ENCODE data around the gene PFN1.
A peak's percentile ranks its signal among the peaks of the same experiment; 100 is the strongest.
"Not testable (repeated sequence)": the region's sequence is repeated elsewhere in the genome, so short reads cannot be mapped to it uniquely, and the experiment has no call there.

The PFN1 gene

DNA sequence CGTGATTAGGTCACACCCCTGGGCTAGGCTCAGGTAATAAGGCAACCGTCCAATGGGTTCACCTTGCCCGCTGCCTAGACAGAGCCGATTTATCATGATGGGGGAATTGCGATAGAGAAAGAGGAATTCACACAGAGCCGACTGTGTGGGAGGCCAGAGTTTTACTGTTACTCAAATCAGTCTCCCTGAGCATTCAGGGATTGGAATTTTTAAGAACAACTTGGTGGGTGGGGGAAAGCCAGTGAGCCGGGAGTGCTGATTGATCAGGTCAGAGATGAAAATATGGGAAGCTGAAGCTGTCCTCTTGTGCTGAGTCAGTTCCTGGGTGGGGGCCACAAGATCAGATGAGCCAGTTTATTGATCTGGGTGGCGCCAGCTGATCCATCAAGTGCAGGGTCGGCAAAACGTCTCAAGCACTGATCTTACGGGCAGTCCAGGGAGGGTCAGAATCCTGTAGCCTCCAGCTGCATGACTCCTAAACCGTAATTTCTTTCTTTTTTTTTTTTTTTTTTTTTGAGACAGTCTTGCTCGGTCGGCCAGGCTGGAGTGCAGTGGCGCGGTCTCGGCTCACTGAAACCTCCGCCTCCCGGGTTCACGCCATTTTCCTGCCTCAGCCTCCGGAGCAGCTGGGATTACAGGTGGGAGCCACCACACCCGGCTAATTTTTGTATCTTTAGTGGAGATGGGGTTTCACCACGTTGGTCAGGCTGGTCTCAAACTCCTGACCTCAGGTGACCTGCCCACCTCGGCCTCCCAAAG is 21.6 kb downstream of the PFN1 start:
- not testable (repeated sequence) for DNase-seq

DNA sequence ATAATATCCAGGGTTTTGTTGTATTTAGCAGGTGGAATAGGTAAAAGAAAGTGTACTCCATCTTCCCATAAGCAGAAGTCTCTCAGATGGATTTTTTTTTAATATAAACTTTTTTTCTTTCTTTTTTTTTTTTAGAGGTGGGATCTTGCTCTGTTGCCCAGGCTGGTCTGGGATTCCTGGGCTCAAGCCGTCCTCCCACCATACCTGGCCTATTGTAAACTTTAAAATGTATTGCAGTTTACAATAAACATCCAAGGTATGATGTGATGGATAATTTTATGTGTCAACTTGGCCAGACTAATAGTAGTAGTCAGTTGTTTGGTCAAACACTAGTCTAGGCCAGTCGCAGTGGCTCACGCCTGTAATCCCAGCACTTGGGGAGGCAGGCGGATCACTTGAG is 27.0 kb downstream of the PFN1 start:
- no peak for DNase-seq

DNA sequence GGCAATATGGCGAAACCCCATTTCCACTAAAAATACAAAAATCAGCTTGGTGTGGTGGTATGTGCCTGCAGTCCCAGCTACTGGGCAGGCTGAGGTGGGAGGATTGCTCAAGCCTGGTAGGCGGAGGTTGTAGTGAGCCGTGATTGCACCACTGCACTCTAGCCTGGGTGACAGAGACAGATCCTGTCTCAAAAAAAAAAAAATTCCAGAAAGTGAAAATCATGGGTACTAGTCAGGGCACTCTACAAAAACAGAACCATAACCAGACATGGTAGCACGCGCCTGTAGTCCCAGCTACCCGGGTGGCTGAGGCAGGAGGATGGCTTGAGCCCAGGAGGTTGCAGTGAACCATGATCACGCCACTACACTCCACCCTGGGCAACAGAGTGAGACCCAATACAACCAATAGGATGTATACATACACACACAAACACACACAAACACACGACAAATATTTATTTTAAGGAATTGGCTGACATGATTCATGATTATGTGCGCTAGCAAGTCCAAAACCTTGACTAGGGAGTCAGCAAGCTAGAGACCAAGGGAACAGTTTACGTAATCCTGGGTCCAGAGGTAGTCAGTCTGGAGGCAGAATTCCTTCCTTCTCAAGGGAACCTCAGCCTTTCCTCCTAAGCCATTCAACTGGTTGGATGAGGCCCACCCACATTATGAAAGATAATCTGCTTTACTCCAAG is 27.8 kb downstream of the PFN1 start:
- no peak for DNase-seq

DNA sequence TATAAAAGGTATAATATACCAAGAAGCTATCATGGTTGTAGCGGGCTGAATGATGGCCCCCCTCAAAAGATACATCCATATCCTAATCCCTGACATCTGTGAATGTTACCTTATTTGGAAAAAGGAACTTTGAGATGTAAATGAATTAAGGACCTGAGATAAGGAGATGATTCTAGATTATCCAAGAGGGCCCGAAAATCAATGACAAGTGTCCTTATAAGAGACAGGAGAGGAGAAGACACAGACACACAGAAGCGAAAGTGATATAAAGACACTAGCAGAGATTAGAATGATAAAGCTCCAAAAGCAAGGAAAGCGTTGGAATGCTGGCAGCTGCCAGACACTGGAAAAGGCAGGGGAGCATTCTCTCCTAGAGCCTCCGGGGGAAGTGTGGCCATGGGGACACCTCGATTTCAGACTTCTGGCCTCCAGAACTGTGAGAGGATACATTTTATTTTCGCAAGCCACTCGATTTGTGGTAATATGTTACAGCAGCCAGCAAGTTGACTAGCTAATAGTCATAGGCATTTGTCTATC is 28.8 kb downstream of the PFN1 start:
- DNase-seq: no peak

DNA sequence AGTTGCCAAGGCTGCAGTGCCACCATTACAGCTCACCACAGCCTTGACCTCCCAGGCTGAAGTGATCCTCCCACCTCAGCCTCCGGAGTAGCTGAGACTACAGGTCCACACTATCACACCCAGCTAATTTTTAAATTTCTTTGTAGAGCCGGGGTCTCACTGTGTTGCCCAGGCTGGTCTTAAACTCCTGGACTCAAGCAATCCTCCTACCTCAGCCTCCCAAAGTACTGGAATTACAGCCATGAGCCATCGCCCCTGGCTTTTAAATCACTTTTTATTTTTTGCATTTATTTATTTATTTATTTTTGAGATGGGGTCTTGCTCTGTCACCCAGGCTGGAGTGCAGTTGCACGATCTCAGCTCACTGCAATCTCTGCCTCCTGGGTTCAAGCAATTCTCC is 33.8 kb downstream of the PFN1 start:
- DNase-seq: not testable (repeated sequence)

DNA sequence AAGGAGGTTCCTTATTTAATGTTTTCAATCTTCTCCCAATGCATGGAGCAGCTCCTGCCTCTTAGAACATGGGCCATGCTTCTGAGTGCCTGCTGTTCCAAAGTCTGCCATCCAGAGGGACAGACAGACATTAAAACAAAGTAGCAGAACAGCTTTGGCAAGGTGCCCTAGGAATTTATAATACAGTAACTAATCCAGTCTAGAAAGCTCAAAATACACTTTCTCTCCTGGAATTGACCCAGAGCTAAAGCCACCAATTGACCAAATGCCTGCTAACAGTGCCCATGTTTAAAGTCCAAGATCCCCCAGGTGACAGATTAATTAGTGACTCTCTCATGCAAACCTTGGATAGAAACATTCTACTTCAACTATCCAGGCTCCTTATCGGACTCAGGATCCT is 34.3 kb downstream of the PFN1 start:
- DNase-seq: no peak

DNA sequence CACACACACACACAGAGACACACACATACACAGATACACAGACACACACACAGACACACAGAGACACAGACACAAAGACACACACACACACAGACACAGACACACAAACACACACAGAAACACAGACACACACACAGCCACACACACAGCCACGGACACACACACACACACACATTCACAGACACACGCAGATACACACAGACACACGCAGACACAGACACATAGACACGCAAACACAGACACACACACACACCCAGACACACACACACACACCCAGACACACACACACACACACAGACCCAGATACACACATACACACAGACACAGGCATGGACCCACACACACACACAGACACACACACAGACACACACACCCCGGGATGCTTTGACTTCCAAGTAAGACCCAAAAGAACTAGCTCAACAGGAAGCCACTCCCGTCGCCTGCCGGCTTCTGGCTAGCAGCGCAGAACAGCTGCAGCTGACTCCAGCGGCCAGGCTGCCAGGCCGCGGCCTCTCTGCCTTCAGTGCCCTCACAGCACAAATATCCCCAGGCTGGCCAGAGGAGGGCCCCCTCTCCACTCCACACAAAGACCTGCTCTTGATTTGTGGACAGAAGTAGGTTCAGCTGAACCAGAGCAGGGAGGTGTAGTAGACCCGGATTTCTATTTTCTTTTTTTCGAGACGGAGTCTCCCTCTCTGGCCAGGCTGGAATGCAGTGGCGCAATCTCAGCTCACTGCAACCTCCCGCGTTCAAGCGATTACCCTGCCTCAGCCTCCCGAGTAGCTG is 39.4 kb downstream of the PFN1 start:
- DNase-seq: peak; percentile 76

DNA sequence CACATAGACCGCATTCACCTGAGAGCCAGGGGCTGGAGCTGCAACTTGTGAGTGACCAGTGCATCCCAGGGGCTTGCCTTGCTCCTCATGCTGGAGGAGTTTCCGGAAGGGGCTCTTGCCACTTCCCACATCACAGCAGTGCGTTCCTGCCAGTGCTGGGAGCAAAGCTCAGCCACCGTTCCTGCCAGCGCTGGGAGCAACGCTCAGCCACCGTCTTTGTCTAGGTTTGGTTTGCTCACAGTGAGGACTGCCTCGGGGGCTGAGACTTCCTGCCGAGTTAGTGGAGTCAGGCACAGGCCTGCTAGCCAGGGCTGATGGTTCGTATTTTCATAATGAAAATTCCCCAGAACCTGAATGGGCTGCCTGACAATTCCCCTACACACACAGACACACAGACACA is 40.0 kb downstream of the PFN1 start:
- peak; percentile 28 for DNase-seq

DNA sequence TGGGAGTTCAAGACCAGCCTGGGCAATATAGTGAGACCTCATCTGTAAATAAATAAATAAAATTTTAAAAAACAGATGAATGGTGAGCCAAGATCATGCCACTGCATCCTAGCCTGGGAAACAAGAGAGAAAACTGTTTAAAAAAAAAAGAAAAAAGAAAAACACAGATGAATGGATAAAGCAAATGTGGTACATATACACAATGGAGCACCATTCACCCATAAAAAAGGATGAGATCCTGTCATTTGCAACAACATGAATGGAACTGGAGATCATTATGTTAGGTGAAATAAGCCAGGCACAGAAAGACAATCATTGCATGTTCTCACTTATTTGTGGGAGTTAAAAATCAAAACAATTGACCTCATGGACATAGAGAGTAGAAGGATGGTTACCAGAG is 41.7 kb downstream of the PFN1 start:
- DNase-seq: not testable (repeated sequence)

DNA sequence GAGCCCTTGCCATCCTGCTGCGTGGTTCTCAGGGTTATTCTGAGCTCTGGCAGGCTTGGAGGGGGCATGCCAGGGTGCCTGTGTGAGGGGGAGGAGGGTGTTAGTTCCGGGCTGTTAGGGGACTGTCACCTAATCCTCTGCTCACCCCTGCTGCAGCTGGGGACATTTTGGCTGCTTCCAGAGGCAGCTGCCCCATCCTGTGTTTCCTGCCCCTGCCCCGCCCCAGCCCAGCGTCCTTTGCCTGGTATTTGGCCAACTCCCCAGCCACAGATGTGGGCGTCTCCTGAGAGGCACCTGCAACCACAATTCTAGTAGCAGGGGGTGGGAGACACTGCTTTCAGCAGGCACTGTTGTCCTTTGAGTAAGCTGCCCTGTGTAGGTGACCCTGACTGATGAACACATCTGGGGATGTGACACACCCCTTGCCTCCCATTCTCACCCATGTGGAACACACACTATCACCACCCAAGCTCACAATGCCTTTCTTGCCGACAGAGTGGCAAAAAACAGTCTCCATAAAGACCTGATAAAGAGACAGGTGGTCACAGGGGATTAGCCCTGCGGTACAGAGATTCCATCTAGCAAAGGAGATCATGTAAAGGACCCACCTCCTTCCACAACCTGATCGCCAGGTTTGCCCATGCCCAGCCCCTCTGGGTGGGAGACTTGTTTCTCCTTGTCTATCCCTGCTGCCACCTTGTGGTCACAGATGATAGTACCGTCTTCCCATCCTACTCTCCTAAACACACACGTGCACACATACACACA is 45.1 kb downstream of the PFN1 start, which contains the start of gene CHRNE:
CHRNE (minus strand) TSS at position 48 of the 768 bp plus-strand sequence; CDS start at position 13, 35 bp downstream.
- DNase-seq: peak; percentile 74

DNA sequence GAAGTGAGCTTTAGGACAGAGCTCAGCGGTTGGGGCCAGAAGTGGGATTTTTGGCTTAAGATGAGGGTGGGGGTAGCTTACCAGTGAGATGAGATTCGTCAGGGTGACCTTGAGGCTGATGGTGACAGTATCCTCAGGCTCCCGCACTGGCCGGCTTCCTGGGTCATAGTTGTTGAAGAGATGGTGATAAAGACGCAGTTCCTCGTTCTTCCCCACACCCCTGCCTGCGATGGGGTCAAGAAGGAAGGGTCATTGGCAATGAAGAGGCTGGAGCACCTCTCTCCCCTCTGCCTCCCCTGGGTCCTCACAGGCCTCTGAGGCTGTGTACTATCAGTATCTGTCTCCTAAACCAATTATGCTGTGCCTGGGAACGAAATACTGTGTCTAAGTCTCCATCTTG is 45.8 kb downstream of the PFN1 start:
- DNase-seq: no peak

DNA sequence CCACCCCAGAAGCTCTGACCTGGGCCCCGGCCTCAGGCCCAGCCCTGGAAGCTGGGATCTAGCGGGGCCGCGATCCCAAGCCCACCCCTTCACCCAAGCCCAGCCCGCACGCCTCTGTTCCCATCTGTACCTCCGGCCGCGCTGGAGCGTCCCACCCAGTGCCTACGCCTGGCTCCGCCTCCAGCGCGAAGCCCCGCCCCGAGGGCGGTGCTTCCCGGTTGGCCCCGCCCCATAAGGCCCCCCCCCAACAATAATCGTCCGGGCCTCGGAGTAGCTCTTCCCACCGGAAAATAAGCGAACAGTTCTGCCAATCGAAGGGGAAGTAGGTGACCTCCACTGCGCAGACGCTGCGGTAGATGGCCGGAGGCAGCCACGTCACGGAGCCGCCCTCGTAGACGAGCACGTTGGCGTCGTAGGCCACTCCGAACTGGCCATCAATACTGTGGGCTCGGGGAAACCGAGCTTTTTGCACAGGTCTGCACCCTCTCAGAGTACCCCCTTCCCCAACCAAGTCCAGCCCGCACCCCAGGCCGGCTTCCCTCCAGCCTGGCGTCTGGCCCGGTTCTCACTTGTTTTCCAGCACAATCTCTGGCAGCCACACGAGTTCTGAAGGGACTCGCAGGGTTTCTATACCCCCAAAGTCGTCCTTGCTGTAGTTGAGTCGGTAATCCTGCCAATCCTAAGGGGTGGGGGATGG is 46.5 kb downstream of the PFN1 start:
- peak; percentile 49 for DNase-seq

DNA sequence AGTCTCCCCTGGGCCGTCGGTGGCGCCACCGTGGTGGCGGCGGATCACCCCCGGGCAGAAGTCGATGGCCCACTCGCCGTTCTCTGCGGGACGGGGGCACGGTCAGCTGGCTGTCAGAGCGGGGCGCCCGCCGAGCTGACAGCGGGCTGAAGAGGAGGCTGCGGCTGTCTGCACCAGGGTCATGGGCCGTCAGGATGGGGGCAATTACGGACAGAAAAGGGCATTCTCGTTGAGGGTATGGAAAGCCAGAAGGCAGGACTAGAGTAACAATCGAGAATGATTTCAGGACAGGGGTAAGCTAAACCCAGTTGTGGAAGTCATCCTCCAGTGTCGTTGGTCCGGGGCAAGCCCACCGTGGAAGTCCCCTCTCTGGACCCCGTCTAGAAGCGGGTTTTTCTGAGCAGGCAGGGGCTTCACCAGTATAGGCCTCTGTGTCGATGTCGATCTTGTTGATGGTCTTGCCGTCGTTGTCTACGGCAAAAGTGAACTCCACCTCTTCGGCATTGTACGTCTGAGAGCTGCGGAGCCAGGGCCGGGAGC is 47.2 kb downstream of the PFN1 start:
- DNase-seq: no peak

DNA sequence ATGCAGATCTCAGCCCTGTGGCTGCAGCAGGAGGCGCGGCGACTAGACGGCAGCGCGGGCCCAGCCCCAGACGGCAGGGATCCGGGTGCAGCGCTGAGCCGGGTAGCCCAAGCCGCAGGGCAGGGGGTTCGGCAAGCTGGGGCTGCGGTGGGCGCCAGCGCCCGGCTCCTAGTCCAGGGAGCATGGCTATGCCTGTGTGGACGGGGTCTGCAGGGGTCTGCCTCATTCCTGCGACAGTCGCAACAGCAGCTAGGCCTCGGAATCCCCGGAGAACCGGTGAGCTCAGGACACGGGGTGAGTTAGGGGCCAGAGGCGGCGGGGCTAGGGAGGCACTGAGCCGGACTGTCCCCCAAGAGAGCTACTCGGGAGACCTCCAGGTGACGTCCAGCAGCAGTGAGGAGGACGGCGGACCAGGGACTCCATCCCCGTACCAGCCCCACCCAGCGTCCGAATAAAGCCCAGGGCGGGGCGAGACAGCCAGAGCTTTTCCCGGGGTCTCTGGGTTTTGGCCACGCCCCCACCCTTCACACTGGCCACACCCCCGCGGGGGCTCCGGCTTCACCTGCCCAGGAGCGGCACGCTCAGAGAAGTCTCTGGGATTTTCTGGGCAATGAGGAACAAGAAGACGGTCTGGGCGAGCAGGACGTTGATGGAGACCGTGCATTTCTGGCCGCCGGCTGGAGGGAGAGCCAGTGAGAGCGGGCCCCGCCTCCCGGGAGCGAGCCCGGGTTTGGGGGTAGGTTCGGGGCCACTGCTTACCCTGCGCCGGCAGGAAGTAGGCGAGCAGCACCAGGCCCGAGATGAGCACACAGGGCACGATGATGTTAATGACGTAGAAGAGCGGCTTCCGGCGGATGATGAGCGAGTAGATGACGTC is 47.9 kb downstream of the PFN1 start:
- DNase-seq: peak; percentile 72

DNA sequence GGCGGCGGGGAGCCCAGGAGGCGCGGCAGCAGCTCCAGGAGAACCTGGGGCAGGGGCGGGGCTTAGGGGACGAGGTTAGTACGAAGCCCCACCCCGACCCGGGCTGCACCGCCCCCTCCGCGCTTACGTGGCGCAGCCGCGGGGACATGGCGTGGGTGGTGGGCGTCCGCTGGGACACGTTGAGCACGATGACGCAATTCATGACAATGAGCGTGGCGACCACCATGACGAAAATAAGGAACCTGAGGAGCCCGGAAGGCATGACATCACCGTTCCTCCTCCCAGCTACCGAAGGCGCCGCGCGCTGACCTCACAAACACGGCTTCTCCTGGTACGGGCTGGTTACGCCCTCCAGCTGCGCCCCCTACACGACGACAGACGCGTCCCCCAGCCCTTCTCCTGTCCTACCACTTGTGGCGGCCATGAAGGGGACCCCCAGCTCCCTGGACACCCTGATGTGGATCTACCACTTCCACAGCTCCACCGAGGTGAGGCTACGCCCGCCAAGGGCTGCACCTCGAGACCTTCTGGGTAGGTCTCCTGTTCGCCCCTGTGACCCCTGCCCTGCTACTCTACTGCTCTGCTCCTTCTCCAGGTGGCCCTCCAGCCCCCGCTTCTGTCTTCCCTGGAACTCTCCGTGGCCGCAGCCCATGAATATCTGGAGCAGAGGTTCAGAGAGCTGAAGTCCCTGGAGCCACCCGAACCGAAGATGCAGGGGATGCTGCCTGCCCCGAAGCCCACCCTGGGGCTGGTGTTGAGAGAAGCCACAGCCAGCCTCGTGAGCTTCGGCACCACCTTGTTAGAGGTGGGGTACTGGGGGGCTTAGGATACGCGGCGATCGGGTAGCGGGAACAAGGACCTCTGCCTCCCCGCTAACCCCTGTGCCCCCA is 48.7 kb downstream of the PFN1 start, which contains the start of gene C17orf107:
C17orf107 (plus strand) TSS at position 196 of the 890 bp plus-strand sequence; CDS start at position 423, 227 bp downstream.
- DNase-seq: peak; percentile 81

DNA sequence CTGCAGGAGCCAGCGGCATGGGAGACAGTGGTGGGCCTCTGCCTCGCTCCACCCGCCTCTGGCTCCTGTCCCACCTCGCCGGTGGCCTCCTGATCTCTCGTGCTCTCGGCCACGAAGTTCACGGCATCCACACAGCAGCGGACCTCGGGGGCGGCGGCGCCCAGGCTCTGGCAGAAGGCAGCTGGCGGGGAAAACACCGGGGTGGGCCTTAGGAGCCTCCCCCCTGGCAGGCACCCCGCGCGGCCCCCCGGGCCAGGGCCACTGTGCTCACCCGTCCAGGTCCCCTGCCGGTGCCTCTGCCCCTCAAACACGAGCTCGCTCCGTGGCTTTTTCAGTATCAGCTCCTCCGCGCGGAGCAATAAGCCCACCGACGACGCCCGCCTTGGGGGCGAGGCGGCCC is 49.4 kb downstream of the PFN1 start:
- no peak for DNase-seq

DNA sequence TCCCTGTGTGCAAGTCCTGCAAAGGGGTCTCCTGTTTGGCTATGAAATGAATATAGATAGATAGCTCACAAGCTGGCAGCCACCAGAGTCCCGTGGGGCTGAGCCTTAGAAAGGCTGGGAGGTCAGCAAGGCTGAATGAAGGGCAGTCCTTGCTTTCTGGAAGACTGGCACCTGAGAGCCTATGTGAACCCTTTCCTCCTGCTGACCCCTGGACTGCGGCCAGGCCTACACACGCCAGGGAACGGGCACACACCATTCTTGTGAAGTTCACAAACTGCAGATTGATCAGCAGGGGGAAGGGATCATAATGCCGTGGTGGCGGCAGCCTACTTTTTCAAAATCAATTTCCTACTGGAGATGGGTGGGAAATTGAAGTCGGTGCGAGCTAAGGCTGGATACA is 50.0 kb downstream of the PFN1 start:
- no peak for DNase-seq

DNA sequence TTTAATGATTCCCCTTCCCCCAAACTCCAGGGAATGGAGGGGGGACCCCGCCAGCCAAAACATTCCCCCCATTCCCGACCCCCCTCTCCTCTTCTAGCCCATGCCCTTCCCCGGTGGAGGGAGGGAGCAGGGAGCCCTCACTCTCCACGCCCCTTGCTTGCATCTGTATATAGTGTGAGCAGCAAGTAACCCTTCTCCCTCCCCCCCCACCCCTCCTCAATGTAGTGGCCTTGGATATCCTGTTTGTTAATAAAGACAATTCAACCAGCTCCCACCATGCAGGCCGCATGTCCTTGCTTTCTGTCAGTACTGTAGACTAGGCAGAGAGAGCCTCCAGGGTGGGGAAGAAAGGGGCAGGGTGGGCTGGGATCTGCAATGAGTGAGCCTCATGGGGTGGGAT is 50.5 kb downstream of the PFN1 start:
- DNase-seq: no peak

DNA sequence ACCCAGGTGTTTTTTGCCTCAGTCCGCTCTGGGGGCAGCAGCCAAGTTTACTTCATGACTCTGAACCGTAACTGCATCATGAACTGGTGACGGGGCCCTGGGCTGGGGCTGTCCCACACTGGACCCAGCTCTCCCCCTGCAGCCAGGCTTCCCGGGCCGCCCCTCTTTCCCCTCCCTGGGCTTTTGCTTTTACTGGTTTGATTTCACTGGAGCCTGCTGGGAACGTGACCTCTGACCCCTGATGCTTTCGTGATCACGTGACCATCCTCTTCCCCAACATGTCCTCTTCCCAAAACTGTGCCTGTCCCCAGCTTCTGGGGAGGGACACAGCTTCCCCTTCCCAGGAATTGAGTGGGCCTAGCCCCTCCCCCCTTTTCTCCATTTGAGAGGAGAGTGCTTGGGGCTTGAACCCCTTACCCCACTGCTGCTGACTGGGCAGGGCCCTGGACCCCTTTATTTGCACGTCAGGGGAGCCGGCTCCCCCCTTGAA is 51.1 kb downstream of the PFN1 start:
- DNase-seq: no peak

All from right kidney (tissue), 1 donor.